Sigmoid colon (tissue), 7 donors: Measurements from ENCODE around the gene RBM10. TPM values are rescaled to one million over a fixed set of nuclear protein-coding genes. Genes with fewer than 3 reads are reported as not detected.

Source experiments
- DNase-seq: peaks from one replicate; pipeline ENCODE4 v3.0.0-alpha.2; 2019
- H3K27ac ChIP-seq, 4 donors: fragments of 200-600 bp; sonication (generic); one replicate each; pipeline ENCODE4 v1.5.1; 2016 to 2019; ENCODE audit warnings: mild to moderate bottlenecking in 1 of 4
- H3K27me3 ChIP-seq, 3 donors: fragments of 200-600 bp; sonication (generic); one replicate each; pipeline ENCODE4 v1.5.1; 2019; ENCODE audit warnings: mild to moderate bottlenecking in 1 of 3
- H3K36me3 ChIP-seq, 4 donors: fragments of 200-600 bp; sonication (generic); one replicate each; pipeline ENCODE4 v1.5.1; 2016 to 2019
- H3K4me1 ChIP-seq, 4 donors: fragments of 200-600 bp; sonication (generic); one replicate each; pipeline ENCODE4 v1.5.1; 2017 to 2019
- H3K4me3 ChIP-seq, 4 donors: fragments of 200-600 bp; sonication (generic); one replicate each; pipeline ENCODE4 v1.5.1; 2017 to 2019; ENCODE audit warnings: mild to moderate bottlenecking in 2 of 4, moderate library complexity in 1 of 4
- H3K9me3 ChIP-seq, 4 donors: fragments of 200-600 bp in 3 of 4; sonication (generic) in 3 of 4; one replicate each; pipeline versions ENCODE4 v1.5.1 to v1.6.1; 2013 to 2019
- CTCF ChIP-seq, 4 experiments: fragments of 450-650 bp in 3 of 4; fragments of 200-600 bp in 1 of 4; IDR thresholded peaks; one replicate each; pipeline ENCODE4 v1.5.1; 2016 to 2019; ENCODE audit warnings: antibody characterized with exemption in 4 of 4, mild to moderate bottlenecking in 3 of 4, moderate library complexity in 2 of 4
- EP300 ChIP-seq, 4 donors: sonication (generic); formaldehyde crosslinking; IDR thresholded peaks; one replicate each; pipeline ENCODE4 v1.6.1; 2017; ENCODE audit warnings: antibody characterized with exemption in 4 of 4
- POLR2A ChIP-seq, 2 donors: fragments of 450-650 bp; IDR thresholded peaks; one replicate each; pipeline ENCODE4 v1.6.1; 2016; ENCODE audit warnings: antibody characterized with exemption in 2 of 2, mild to moderate bottlenecking in 2 of 2, moderate library complexity in 2 of 2
- POLR2AphosphoS5 ChIP-seq, 4 donors: sonication (generic); formaldehyde crosslinking; IDR thresholded peaks; one replicate each; pipeline ENCODE4 v1.6.1; 2017; ENCODE audit warnings: antibody characterized with exemption in 4 of 4
- WGBS, 2 donors: extraction: QIAGEN DNeasy Blood & Tissue Kit; methylation state at CpG; one replicate each; pipeline ENCODE4 v1.1.7; 2013; 5-methylcytosine and 5-hydroxymethylcytosine counted together
- intact Hi-C: fragments of 100-400 bp; cut with DNase I; formaldehyde crosslinking; loops from one replicate; pipeline ENCODE4 v1.15.1; 2023
- polyA plus RNA-seq, 3 donors: library from polyadenylated mRNA; stranded (reverse); fragments of 200-250 nt; gene quantifications; one replicate each; pipeline ENCODE4 v1.2.3, GENCODE V29; 2013
- total RNA-seq, 4 donors: library from RNA; depleted of rRNA; stranded (reverse); fragments of >200 nt; gene quantifications; one replicate each; pipeline ENCODE4 v1.1.0, GENCODE V29; 2016
- donor health status: healthy with polysubstance abuse.
- donor health status: Bipolar disorder and iron deficiency.
- donor health status: healthy.

RBM10 gene
- total and polyA plus RNA-seq, 7 donors: 15.0 to 44.3 (median 22.4) TPM

GRCh38 chrX:47196098-47196497 lies 51.1 kb downstream of the RBM10 start:
- no peak for TF ChIP-seq POLR2A (IDR thresholded peaks at IDR 0.05)
- TF ChIP-seq CTCF (IDR thresholded peaks at IDR 0.05): no peak
- no peak for TF ChIP-seq EP300 (IDR thresholded peaks at IDR 0.05)
- TF ChIP-seq POLR2AphosphoS5 (IDR thresholded peaks at IDR 0.05): no peak
- 52 to 53% methylated on average over 3 of the region's 3 CpGs for WGBS, 2 donors
- DNase-seq: no peak
- Histone ChIP-seq H3K36me3 (peaks cover 19 to 28% (median 26%) of the 10 kb centered on the region in 4 donors), H3K27me3 (no peaks in the 10 kb centered on the region), H3K4me1 (peaks cover 0 to 58% (median 41%) of the 10 kb centered on the region in 4 donors), H3K4me3 (peak overlapping the region in 1 of 4 donors; percentile 70), H3K27ac (peak overlapping the region in 1 of 4 donors; percentile 21), H3K9me3 (no peaks in the 10 kb centered on the region)
- intact Hi-C loops: no loop called here

- DNase-seq: no peak
- Histone ChIP-seq H3K27me3 (no peaks in the 10 kb centered on the region), H3K4me3 (no peak overlapping the region), H3K27ac (peak overlapping the region in 1 of 4 donors; percentile 62), H3K36me3 (peaks cover 28 to 42% (median 40%) of the 10 kb centered on the region in 4 donors), H3K4me1 (peaks cover 0 to 58% (median 36%) of the 10 kb centered on the region in 4 donors), H3K9me3 (no peaks in the 10 kb centered on the region)
- 71 to 74% methylated on average over 7 of the region's 7 CpGs for WGBS, 2 donors
- TF ChIP-seq EP300 (IDR thresholded peaks at IDR 0.05) (no peak), CTCF (IDR thresholded peaks at IDR 0.05) (no peak), POLR2AphosphoS5 (IDR thresholded peaks at IDR 0.05) (no peak), POLR2A (IDR thresholded peaks at IDR 0.05) (no peak)
- intact Hi-C loops: no loop called here
Measured at GRCh38 chrX:47197526-47197925, 52.5 kb downstream of the RBM10 start.

GRCh38 chrX:47198026-47198686 lies 53.1 kb downstream of the RBM10 start:
- H3K9me3 ChIP-seq: no peaks in the 10 kb centered on the region
- H3K27me3 ChIP-seq: no peaks in the 10 kb centered on the region
- peaks cover 34 to 49% (median 46%) of the 10 kb centered on the region in 4 donors for H3K36me3 ChIP-seq
- intact Hi-C loops: no loop called here
- no peak overlapping the region for H3K4me3 ChIP-seq
- TF ChIP-seq POLR2A (IDR thresholded peaks at IDR 0.05) (no peak), CTCF (IDR thresholded peaks at IDR 0.05) (no peak), EP300 (IDR thresholded peaks at IDR 0.05) (no peak), POLR2AphosphoS5 (IDR thresholded peaks at IDR 0.05) (no peak)
- H3K27ac ChIP-seq: peak overlapping the region in 1 of 4 donors; percentile 62
- DNase-seq: no peak
- H3K4me1 ChIP-seq: peaks cover 0 to 53% (median 36%) of the 10 kb centered on the region in 4 donors
- 80 to 88% methylated on average over 10 of the region's 10 CpGs for WGBS, 2 donors

GRCh38 chrX:47198687-47199080 lies 53.7 kb downstream of the RBM10 start:
- Histone ChIP-seq H3K27me3 (no peaks in the 10 kb centered on the region), H3K4me1 (peaks cover 0 to 51% (median 36%) of the 10 kb centered on the region in 4 donors), H3K4me3 (no peak overlapping the region), H3K9me3 (no peaks in the 10 kb centered on the region), H3K36me3 (peaks cover 37 to 52% (median 50%) of the 10 kb centered on the region in 4 donors), H3K27ac (peak overlapping the region in 1 of 4 donors; percentile 62)
- WGBS, 2 donors: 83 to 85% methylated on average over 15 of the region's 15 CpGs
- no peak for TF ChIP-seq POLR2A (IDR thresholded peaks at IDR 0.05)
- TF ChIP-seq EP300 (IDR thresholded peaks at IDR 0.05): no peak
- no peak for TF ChIP-seq POLR2AphosphoS5 (IDR thresholded peaks at IDR 0.05)
- no peak for TF ChIP-seq CTCF (IDR thresholded peaks at IDR 0.05)
- no peak for DNase-seq
- intact Hi-C loops: no loop called here
